Measurements from ENCODE around the gene SMYD3.

GRCh38 chr1:246300626-246301549 is 206.2 kb downstream of the SMYD3 start:
- TF ChIP-seq POLR2A (IDR thresholded peaks at IDR 0.05) (no peak), CTCF (IDR thresholded peaks at IDR 0.05) (no peak)
